HepG2 (cell line): Measurements from ENCODE around the gene RAD21L1. TPM values are rescaled to one million over a fixed set of nuclear protein-coding genes. Genes with fewer than 3 reads are reported as not detected.

Experiments used
- ATF7 ChIP-seq, 2 experiments: fragments of 450-650 bp in 1 of 2; sonication (generic) in 1 of 2; formaldehyde crosslinking in 1 of 2; IDR thresholded peaks; 2 replicates each; pipeline versions ENCODE4 v1.4.0 to v1.6.1; 2016 to 2020; ENCODE audit warnings: antibody characterized with exemption in 1 of 2, mild to moderate bottlenecking in 1 of 2, missing genetic modification reagents in 1 of 2
- ATM ChIP-seq: fragments of 450-650 bp; IDR thresholded peaks from 2 replicates; pipeline ENCODE4 v1.7.1; 2017; ENCODE audit warnings: mild to moderate bottlenecking, borderline replicate concordance
- FIP1L1 ChIP-seq: fragments of 200-400 bp; formaldehyde crosslinking; IDR thresholded peaks from 2 replicates; pipeline ENCODE4 v1.6.1; 2018; ENCODE audit warnings: low read depth, mild to moderate bottlenecking, low read length, moderate library complexity, borderline replicate concordance; ENCODE audit not compliant: insufficient read depth
- FOXP1 ChIP-seq, 2 experiments: fragments of 450-650 bp in 1 of 2; IDR thresholded peaks; 2 replicates each; pipeline ENCODE4 v1.6.1; 2017 to 2018; ENCODE audit warnings: antibody characterized with exemption in 1 of 2
- JUNB ChIP-seq: sonication (generic); formaldehyde crosslinking; IDR thresholded peaks from 2 replicates; pipeline ENCODE4 v1.8.0; 2022; ENCODE audit warnings: missing genetic modification reagents, mild to moderate bottlenecking, borderline replicate concordance
- MAFK ChIP-seq, 2 experiments: IDR thresholded peaks in 1 of 2; conservative IDR thresholded peaks in 1 of 2; 2 replicates each; pipeline ENCODE4 v1.6.1; 2011; ENCODE audit warnings: improper control_type of control experiment in 2 of 2, low read length in 2 of 2
- NCOA2 ChIP-seq: sonication (generic); formaldehyde crosslinking; IDR thresholded peaks from 2 replicates; pipeline ENCODE4 v1.8.0; 2022; ENCODE audit warnings: inconsistent platforms
- PTBP1 ChIP-seq: fragments of 200-400 bp; formaldehyde crosslinking; IDR thresholded peaks from 2 replicates; pipeline ENCODE4 v1.6.1; 2018; ENCODE audit warnings: low read length, low read depth; ENCODE audit not compliant: poor library complexity, severe bottlenecking
- REST ChIP-seq, 2 experiments: IDR thresholded peaks; 2 replicates each; pipeline ENCODE4 v1.6.1; 2011 to 2012; ENCODE audit warnings: low read length in 2 of 2, borderline replicate concordance in 1 of 2, low read depth in 1 of 2, mild to moderate bottlenecking in 1 of 2, moderate library complexity in 1 of 2
- ZNF18 ChIP-seq: sonication (generic); formaldehyde crosslinking; IDR thresholded peaks from 2 replicates; pipeline ENCODE4 v1.8.0; 2022; ENCODE audit warnings: mild to moderate bottlenecking, missing genetic modification reagents; ENCODE audit not compliant: insufficient replicate concordance
- ZNF282 ChIP-seq: fragments of 450-650 bp; IDR thresholded peaks from 2 replicates; pipeline ENCODE4 v1.6.1; 2018; ENCODE audit not compliant: partially characterized antibody
- ZNF318 ChIP-seq: sonication (generic); formaldehyde crosslinking; IDR thresholded peaks from 2 replicates; pipeline ENCODE4 v1.4.0; 2020; ENCODE audit warnings: mild to moderate bottlenecking, missing genetic modification reagents
- ZNF468 ChIP-seq: sonication (generic); formaldehyde crosslinking; IDR thresholded peaks from 2 replicates; pipeline ENCODE4 v1.8.0; 2022; ENCODE audit warnings: mild to moderate bottlenecking, moderate library complexity, missing genetic modification reagents
- ZNF737 ChIP-seq: sonication (generic); formaldehyde crosslinking; IDR thresholded peaks from 2 replicates; pipeline ENCODE4 v1.5.0; 2020; ENCODE audit warnings: missing genetic modification reagents, mild to moderate bottlenecking, borderline replicate concordance
- polyA plus RNA-seq, 8 experiments: library from polyadenylated mRNA; depleted of rRNA in 3 of 8; stranded (reverse) in 7 of 8; unstranded in 1 of 8; fragments of >200 nt; fragmentation: Illumina TruSeq in 4 of 8; extraction: Trizol in 4 of 8; gene quantifications; 2 replicates each; pipeline versions ENCODE4 v1.2.1 to v1.2.3, GENCODE V29; 2011 to 2016; ENCODE audit warnings: low read depth in 4 of 8, missing spikeins in 1 of 8, mixed read lengths in 1 of 8; ENCODE audit not compliant: insufficient read depth in 1 of 8
- total RNA-seq, 5 experiments: library from RNA; depleted of rRNA; stranded (reverse); fragments of >200 nt; fragmentation: Illumina TruSeq; extraction: Trizol; gene quantifications; 2 replicates each; pipeline ENCODE4 v1.2.3, GENCODE V29; 2016; ENCODE audit warnings: low read depth in 1 of 5

RAD21L1 gene
- total and polyA plus RNA-seq, 2 of the 13 experiments (the other 11 are each of a cell fraction or from before 2014, with no cell fraction given) = not detected

- TF ChIP-seq ZNF18 (CRISPR knock-in tag) (no peak), ZNF737 (CRISPR knock-in tag) (peak; percentile 52; the same call in 1 of the 2 replicates), ATF7 (IDR thresholded peaks at IDR 0.05) (no peak), ATF7 (CRISPR knock-in tag; IDR thresholded peaks at IDR 0.05) (no peak), ZNF468 (CRISPR knock-in tag) (0 out of 2 replicates have a peak, but pooled peaks have one; percentile 9), NCOA2 (CRISPR knock-in tag) (no peak), FOXP1 (IDR thresholded peaks at IDR 0.05) (peak; percentile 46; the same call in 1 of the 2 replicates), FOXP1 (CRISPR knock-in tag; IDR thresholded peaks at IDR 0.05) (no peak), ATM (0 out of 2 replicates have a peak, but pooled peaks have one; percentile 63), PTBP1 (no peak), JUNB (CRISPR knock-in tag) (0 out of 2 replicates have a peak, but pooled peaks have one; percentile 12), ZNF318 (CRISPR knock-in tag) (0 out of 2 replicates have a peak, but pooled peaks have one; percentile 58), FIP1L1 (no peak), REST (IDR thresholded peaks at IDR 0.05; ENCODE audit: borderline replicate concordance in 1 of 2, low read depth in 1 of 2, low read length in 2 of 2) (no peak), ZNF282 (peak; percentile 96), MAFK (conservative IDR thresholded peaks at IDR 0.05 in 1 of 2, IDR thresholded peaks at IDR 0.05 in 1 of 2; ENCODE audit: low read length in 2 of 2) (no peak)
These were observed 37.5 kb upstream of the RAD21L1 start (continued) for GRCh38 chr20:1188347-1188746.
